ENCODE data around the gene APBA2.

Gene APBA2

DNA sequence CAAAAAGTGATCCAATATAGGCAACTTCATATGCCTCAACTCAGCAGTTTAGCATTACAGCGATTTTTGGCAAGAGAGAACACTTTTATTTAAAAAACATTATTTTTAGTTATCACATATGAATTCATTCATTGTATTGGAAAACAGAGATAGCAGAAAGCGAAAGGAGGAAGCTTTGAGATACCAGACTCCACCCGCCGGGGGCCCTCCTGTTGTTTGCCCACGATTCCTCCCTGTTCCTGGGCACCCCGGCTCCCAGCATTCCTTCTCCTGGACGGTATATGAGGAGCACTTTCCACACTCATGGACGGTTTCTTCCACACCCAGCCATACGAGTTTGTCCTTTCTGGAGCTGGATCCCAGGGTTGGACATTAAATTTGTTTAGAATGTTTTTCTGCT, 18.2 kb downstream of the APBA2 start:
- Histone ChIP-seq H3K4me1 (ENCODE audit: control insufficient read depth, insufficient read depth, low read depth, low read length) (peaks cover 6% of the 10 kb centered on the region), H2AFZ (ENCODE audit: low read depth, low read length) (no peak overlapping the region), H2AK5ac (ENCODE audit: low read length, severe bottlenecking) (no peak overlapping the region), H2BK12ac (ENCODE audit: low read length in 2 of 2) (no peak overlapping the region), H3K4me3 (ENCODE audit: insufficient read depth in 1 of 2, low read depth in 1 of 2, low read length in 2 of 2) (no peak overlapping the region), H3K23ac (ENCODE audit: low read length in 2 of 2) (no peak overlapping the region), H3K27ac (ENCODE audit: low read length, poor library complexity, severe bottlenecking) (no peak overlapping the region), H2BK5ac (ENCODE audit: low read depth, low read length, poor library complexity, severe bottlenecking) (no peak overlapping the region), H4K8ac (ENCODE audit: low read length) (no peak overlapping the region), H3K14ac (ENCODE audit: low read length in 2 of 2) (no peak overlapping the region), H3K36me3 (ENCODE audit: control insufficient read depth in 1 of 2, insufficient read depth in 2 of 2, low read depth in 1 of 2, low read length in 2 of 2) (no peaks in the 10 kb centered on the region), H3K79me1 (replicated peaks; ENCODE audit: low read length, poor library complexity, severe bottlenecking) (peaks cover 22% of the 10 kb centered on the region), H3K27me3 (ENCODE audit: control insufficient read depth in 1 of 2, insufficient read depth in 1 of 2, low read length in 2 of 2) (peaks cover 0 to 19% of the 10 kb centered on the region in 2 experiments), H2BK15ac (ENCODE audit: low read depth, poor library complexity, severe bottlenecking) (no peak overlapping the region), H3K9me3 (ENCODE audit: control insufficient read depth, low read length) (no peaks in the 10 kb centered on the region), H3K18ac (ENCODE audit: low read depth in 1 of 2, low read length in 2 of 2) (no peak overlapping the region), H3K4ac (ENCODE audit: low read depth in 1 of 2, low read length in 2 of 2) (no peak overlapping the region), H2BK120ac (ENCODE audit: low read depth, low read length) (no peak overlapping the region), H3K9ac (ENCODE audit: low read length) (no peak overlapping the region), H4K91ac (ENCODE audit: low read length) (no peak overlapping the region), H3K4me2 (ENCODE audit: low read length, poor library complexity, severe bottlenecking) (no peak overlapping the region)
- 94% methylated on average over 8 of the region's 9 CpGs for WGBS
- no peak for DNase-seq

- Histone ChIP-seq H3K14ac (ENCODE audit: low read length in 2 of 2) (no peak overlapping the region), H3K4me3 (ENCODE audit: insufficient read depth in 1 of 2, low read depth in 1 of 2, low read length in 2 of 2) (no peak overlapping the region), H3K23ac (ENCODE audit: low read length in 2 of 2) (no peak overlapping the region), H3K4me1 (ENCODE audit: control insufficient read depth, insufficient read depth, low read depth, low read length) (peaks cover 3% of the 10 kb centered on the region), H3K4ac (ENCODE audit: low read depth in 1 of 2, low read length in 2 of 2) (no peak overlapping the region), H2BK120ac (ENCODE audit: low read depth, low read length) (no peak overlapping the region), H3K27ac (ENCODE audit: low read length, poor library complexity, severe bottlenecking) (no peak overlapping the region), H2BK12ac (ENCODE audit: low read length in 2 of 2) (no peak overlapping the region), H2AK5ac (ENCODE audit: low read length, severe bottlenecking) (no peak overlapping the region), H2BK15ac (ENCODE audit: low read depth, poor library complexity, severe bottlenecking) (no peak overlapping the region), H3K79me1 (replicated peaks; ENCODE audit: low read length, poor library complexity, severe bottlenecking) (peaks cover 19% of the 10 kb centered on the region), H2BK5ac (ENCODE audit: low read depth, low read length, poor library complexity, severe bottlenecking) (no peak overlapping the region), H3K18ac (ENCODE audit: low read depth in 1 of 2, low read length in 2 of 2) (no peak overlapping the region), H4K91ac (ENCODE audit: low read length) (no peak overlapping the region), H3K27me3 (ENCODE audit: control insufficient read depth in 1 of 2, insufficient read depth in 1 of 2, low read length in 2 of 2) (peaks cover 0 to 19% of the 10 kb centered on the region in 2 experiments), H3K9me3 (ENCODE audit: control insufficient read depth, low read length) (no peaks in the 10 kb centered on the region), H3K9ac (ENCODE audit: low read length) (no peak overlapping the region), H3K4me2 (ENCODE audit: low read length, poor library complexity, severe bottlenecking) (no peak overlapping the region), H4K8ac (ENCODE audit: low read length) (no peak overlapping the region), H2AFZ (ENCODE audit: low read depth, low read length) (no peak overlapping the region), H3K36me3 (ENCODE audit: control insufficient read depth in 1 of 2, insufficient read depth in 2 of 2, low read depth in 1 of 2, low read length in 2 of 2) (no peaks in the 10 kb centered on the region)
- 85% methylated on average over 11 of the region's 11 CpGs for WGBS
- DNase-seq, result no peak
Measured at GRCh38 chr15:28904541-28905315, 19.0 kb downstream of the APBA2 start.

GRCh38 chr15:28907338-28907960, 21.7 kb downstream of the APBA2 start:
- Histone ChIP-seq H4K8ac (ENCODE audit: low read length) (no peak overlapping the region), H3K27me3 (ENCODE audit: control insufficient read depth in 1 of 2, insufficient read depth in 1 of 2, low read length in 2 of 2) (peaks cover 0 to 15% of the 10 kb centered on the region in 2 experiments), H2AFZ (ENCODE audit: low read depth, low read length) (no peak overlapping the region), H3K36me3 (ENCODE audit: control insufficient read depth in 1 of 2, insufficient read depth in 2 of 2, low read depth in 1 of 2, low read length in 2 of 2) (no peaks in the 10 kb centered on the region), H3K23ac (ENCODE audit: low read length in 2 of 2) (no peak overlapping the region), H3K4me3 (ENCODE audit: insufficient read depth in 1 of 2, low read depth in 1 of 2, low read length in 2 of 2) (no peak overlapping the region), H2BK120ac (ENCODE audit: low read depth, low read length) (no peak overlapping the region), H3K79me1 (replicated peaks; ENCODE audit: low read length, poor library complexity, severe bottlenecking) (peaks cover 6% of the 10 kb centered on the region), H2BK12ac (ENCODE audit: low read length in 2 of 2) (no peak overlapping the region), H3K4me2 (ENCODE audit: low read length, poor library complexity, severe bottlenecking) (no peak overlapping the region), H3K27ac (ENCODE audit: low read length, poor library complexity, severe bottlenecking) (no peak overlapping the region), H2AK5ac (ENCODE audit: low read length, severe bottlenecking) (no peak overlapping the region), H2BK5ac (ENCODE audit: low read depth, low read length, poor library complexity, severe bottlenecking) (no peak overlapping the region), H4K91ac (ENCODE audit: low read length) (no peak overlapping the region), H3K14ac (ENCODE audit: low read length in 2 of 2) (no peak overlapping the region), H3K9ac (ENCODE audit: low read length) (no peak overlapping the region), H2BK15ac (ENCODE audit: low read depth, poor library complexity, severe bottlenecking) (no peak overlapping the region), H3K4me1 (ENCODE audit: control insufficient read depth, insufficient read depth, low read depth, low read length) (no peaks in the 10 kb centered on the region), H3K18ac (ENCODE audit: low read depth in 1 of 2, low read length in 2 of 2) (no peak overlapping the region), H3K9me3 (ENCODE audit: control insufficient read depth, low read length) (no peaks in the 10 kb centered on the region), H3K4ac (ENCODE audit: low read depth in 1 of 2, low read length in 2 of 2) (no peak overlapping the region)
- WGBS, result 97% methylated on average over 11 of the region's 11 CpGs
- no peak for DNase-seq

- Histone ChIP-seq H3K27ac (ENCODE audit: low read length, poor library complexity, severe bottlenecking) (no peak overlapping the region), H2BK15ac (ENCODE audit: low read depth, poor library complexity, severe bottlenecking) (no peak overlapping the region), H3K9ac (ENCODE audit: low read length) (no peak overlapping the region), H2BK12ac (ENCODE audit: low read length in 2 of 2) (no peak overlapping the region), H3K4me1 (ENCODE audit: control insufficient read depth, insufficient read depth, low read depth, low read length) (no peaks in the 10 kb centered on the region), H2BK120ac (ENCODE audit: low read depth, low read length) (no peak overlapping the region), H2AFZ (ENCODE audit: low read depth, low read length) (no peak overlapping the region), H3K36me3 (ENCODE audit: control insufficient read depth in 1 of 2, insufficient read depth in 2 of 2, low read depth in 1 of 2, low read length in 2 of 2) (no peaks in the 10 kb centered on the region), H3K23ac (ENCODE audit: low read length in 2 of 2) (no peak overlapping the region), H3K4me2 (ENCODE audit: low read length, poor library complexity, severe bottlenecking) (no peak overlapping the region), H4K91ac (ENCODE audit: low read length) (no peak overlapping the region), H2BK5ac (ENCODE audit: low read depth, low read length, poor library complexity, severe bottlenecking) (no peak overlapping the region), H3K18ac (ENCODE audit: low read depth in 1 of 2, low read length in 2 of 2) (no peak overlapping the region), H3K9me3 (ENCODE audit: control insufficient read depth, low read length) (no peaks in the 10 kb centered on the region), H3K27me3 (ENCODE audit: control insufficient read depth in 1 of 2, insufficient read depth in 1 of 2, low read length in 2 of 2) (peaks cover 0 to 10% of the 10 kb centered on the region in 2 experiments), H3K4ac (ENCODE audit: low read depth in 1 of 2, low read length in 2 of 2) (no peak overlapping the region), H3K4me3 (ENCODE audit: insufficient read depth in 1 of 2, low read depth in 1 of 2, low read length in 2 of 2) (no peak overlapping the region), H3K14ac (ENCODE audit: low read length in 2 of 2) (no peak overlapping the region), H3K79me1 (replicated peaks; ENCODE audit: low read length, poor library complexity, severe bottlenecking) (peaks cover 13% of the 10 kb centered on the region), H4K8ac (ENCODE audit: low read length) (no peak overlapping the region), H2AK5ac (ENCODE audit: low read length, severe bottlenecking) (no peak overlapping the region)
- 89% methylated on average over 7 of the region's 7 CpGs for WGBS
- DNase-seq, result no peak
Measured at GRCh38 chr15:28909958-28910500, 24.3 kb downstream of the APBA2 start.
